ENCODE measurements around the gene PTPRE.

Gene PTPRE

GRCh38 chr10:127920306-127921074 is 13.6 kb downstream of the PTPRE start:
- peaks cover 0 to 48% (median 29%) of the 10 kb centered on the region in 4 donors for H3K4me1 ChIP-seq

DNA sequence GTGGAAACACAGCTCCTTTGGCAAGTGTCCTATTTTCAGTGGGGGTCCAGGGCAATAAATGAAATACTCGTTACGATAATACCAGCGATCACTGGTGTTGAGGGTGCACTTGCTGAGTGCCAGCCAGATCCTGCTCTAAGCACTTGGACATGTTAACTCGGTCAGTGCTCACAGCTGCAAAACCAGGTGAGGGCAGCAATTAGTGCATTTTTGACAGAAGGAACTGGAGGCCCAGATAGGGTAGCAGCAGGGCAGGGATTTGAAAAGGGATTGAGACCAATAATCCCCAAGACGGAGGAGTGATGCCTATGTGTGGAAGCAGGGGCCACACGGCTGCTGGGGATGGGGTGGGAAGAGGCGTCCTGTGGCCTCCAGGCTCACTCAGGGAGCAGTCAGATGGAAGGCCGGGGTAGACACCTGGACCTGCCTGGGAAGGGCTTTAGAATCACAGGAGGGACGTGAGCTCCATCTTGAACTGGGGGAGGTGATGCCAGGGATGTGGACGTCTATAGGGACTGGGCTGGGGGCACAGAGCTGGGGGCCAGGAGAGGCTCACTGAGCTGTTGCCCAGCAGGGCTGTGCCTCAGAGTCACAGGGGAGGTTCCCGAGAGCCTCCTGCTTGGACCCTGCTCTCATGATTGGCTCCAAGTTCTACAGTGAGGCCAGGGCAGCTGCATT is 14.3 kb downstream of the PTPRE start:
- intact Hi-C loops (cut with DNase I; ENCODE audit: low total_unique reads): no loop called here
- Histone ChIP-seq H3K36me3 (no peaks in the 10 kb centered on the region), H3K27ac (peak overlapping the region; percentile 74 to 77), H3K4me3 (no peak overlapping the region), H3K27me3 (no peaks in the 10 kb centered on the region), H3K9me3 (no peaks in the 10 kb centered on the region), H3K4me1 (peaks cover 0 to 48% (median 29%) of the 10 kb centered on the region in 4 donors)
- no peak for DNase-seq
- TF ChIP-seq CTCF (IDR thresholded peaks at IDR 0.05): no peak

More at GRCh38 chr10:127920306-127921074, 13.6 kb downstream of the PTPRE start:
- Histone ChIP-seq H3K9me3 (no peaks in the 10 kb centered on the region), H3K27ac (peak overlapping the region; percentile 1 to 50), H3K36me3 (no peaks in the 10 kb centered on the region), H3K4me3 (no peak overlapping the region), H3K27me3 (no peaks in the 10 kb centered on the region)
- TF ChIP-seq CTCF (IDR thresholded peaks at IDR 0.05): no peak
- no peak for DNase-seq
- intact Hi-C loops (cut with DNase I; ENCODE audit: low total_unique reads): no loop called here

DNA sequence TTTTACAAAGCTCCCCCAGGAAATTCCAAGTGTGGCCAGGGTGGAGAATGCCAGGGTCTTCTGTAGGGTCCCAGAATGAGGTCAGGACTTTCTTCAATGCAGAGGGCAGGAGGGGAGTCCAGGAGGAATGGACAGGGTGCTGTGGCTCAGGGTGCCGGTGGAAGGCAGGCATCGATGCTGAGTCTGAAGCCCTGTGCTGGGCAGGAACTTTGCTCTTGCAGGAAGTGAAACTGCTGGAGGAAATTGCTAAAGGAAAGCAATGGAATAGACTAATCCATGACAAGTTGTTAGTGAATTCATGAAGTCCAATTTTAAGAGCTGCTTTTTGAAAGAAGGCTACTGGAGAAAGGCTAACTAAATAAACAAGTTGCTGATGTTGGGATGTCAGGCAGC is 14.8 kb downstream of the PTPRE start:
- Histone ChIP-seq H3K4me3 (no peak overlapping the region), H3K27me3 (no peaks in the 10 kb centered on the region), H3K27ac (peak overlapping the region; percentile 74 to 77), H3K9me3 (no peaks in the 10 kb centered on the region), H3K4me1 (peaks cover 0 to 48% (median 29%) of the 10 kb centered on the region in 4 donors), H3K36me3 (no peaks in the 10 kb centered on the region)
- TF ChIP-seq CTCF (IDR thresholded peaks at IDR 0.05): no peak
- no peak for DNase-seq
- intact Hi-C loops (cut with DNase I; ENCODE audit: low total_unique reads): no loop called here

DNA sequence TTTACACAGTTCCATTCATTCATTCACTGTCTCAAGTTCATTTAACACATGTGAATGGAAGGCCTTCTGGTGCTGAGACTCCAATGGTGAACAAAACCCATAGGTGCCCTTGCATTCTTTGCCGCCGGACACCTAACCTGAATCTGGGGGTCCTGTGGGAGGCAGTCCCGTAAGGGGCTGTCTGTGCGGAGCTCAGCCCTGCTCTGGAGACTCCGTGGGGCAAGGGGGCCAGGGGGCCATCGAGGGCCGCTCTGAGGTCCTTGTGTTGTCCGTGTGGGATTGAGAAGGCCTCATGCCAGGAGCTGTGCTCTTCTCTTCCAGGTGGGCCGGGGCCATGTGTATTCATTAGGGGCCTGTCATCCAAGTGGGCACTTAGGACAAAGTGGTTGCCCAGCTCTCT is 15.3 kb downstream of the PTPRE start:
- H3K4me1 ChIP-seq: peaks cover 0 to 48% (median 29%) of the 10 kb centered on the region in 4 donors
- no peak for DNase-seq
- H3K4me3 ChIP-seq: no peak overlapping the region
- H3K27me3 ChIP-seq: no peaks in the 10 kb centered on the region
- intact Hi-C loops (cut with DNase I; ENCODE audit: low total_unique reads): no loop called here
- peak overlapping the region; percentile 74 to 77 for H3K27ac ChIP-seq
- H3K9me3 ChIP-seq: no peaks in the 10 kb centered on the region
- no peaks in the 10 kb centered on the region for H3K36me3 ChIP-seq
- TF ChIP-seq CTCF (IDR thresholded peaks at IDR 0.05): no peak

- peak; percentile 66 to 89 for DNase-seq
- Histone ChIP-seq H3K27me3 (no peaks in the 10 kb centered on the region), H3K9me3 (no peaks in the 10 kb centered on the region), H3K27ac (peak overlapping the region; percentile 74 to 77), H3K4me1 (peaks cover 0 to 48% (median 29%) of the 10 kb centered on the region in 4 donors), H3K36me3 (no peaks in the 10 kb centered on the region), H3K4me3 (no peak overlapping the region)
- intact Hi-C loops (cut with DNase I; ENCODE audit: low total_unique reads): no loop called here
- TF ChIP-seq CTCF (IDR thresholded peaks at IDR 0.05): no peak
Measured at GRCh38 chr10:127922675-127923366, 15.9 kb downstream of the PTPRE start.

All from tibial artery (tissue), 4 donors.